Measurements from ENCODE around the gene ARFGAP1.

Gene ARFGAP1

GRCh38 chr20:63253438-63254231 lies 19.0 kb upstream of the ARFGAP1 start:
- peaks cover 17% of the 10 kb centered on the region for H3K27me3 ChIP-seq (ENCODE audit: control insufficient read depth, low read length)
- no peaks in the 10 kb centered on the region for H3K4me1 ChIP-seq (ENCODE audit: control insufficient read depth, low read length)
- peaks cover 6% of the 10 kb centered on the region; the same call in 1 of the 2 replicates for H4K20me1 ChIP-seq (ENCODE audit: control insufficient read depth, insufficient read depth, low read depth, low read length)
- H3K9me3 ChIP-seq (ENCODE audit: control insufficient read depth, insufficient read depth, low read length), result no peaks in the 10 kb centered on the region
- no peaks in the 10 kb centered on the region for H3F3A ChIP-seq (ENCODE audit: control insufficient read depth, insufficient read depth)
- H3K4me3 ChIP-seq (ENCODE audit: low read length), result no peak overlapping the region
- H3K36me3 ChIP-seq (ENCODE audit: control insufficient read depth, low read length), result no peaks in the 10 kb centered on the region
- H3K4me2 ChIP-seq (ENCODE audit: low read length), result no peak overlapping the region
- H3K79me2 ChIP-seq (ENCODE audit: control insufficient read depth, low read length), result no peaks in the 10 kb centered on the region
- no peaks in the 10 kb centered on the region for H3K9me2 ChIP-seq (replicated peaks; ENCODE audit: control insufficient read depth, low read length)
- H3K27ac ChIP-seq (ENCODE audit: low read depth, low read length), result no peak overlapping the region
- no peak for TF ChIP-seq EZH2phosphoT487 (IDR thresholded peaks at IDR 0.05; ENCODE audit: borderline replicate concordance, low read length)
- TF ChIP-seq CTCF (IDR thresholded peaks at IDR 0.05; ENCODE audit: low read depth, low read length, poor library complexity, severe bottlenecking), result no peak

- H3K27ac ChIP-seq (ENCODE audit: low read depth, low read length), result no peak within 1 kb of the TSS
- H3K4me2 ChIP-seq (ENCODE audit: low read length), result no peak within 1 kb of the TSS
- no peaks in the 10 kb centered on the region for H3K4me1 ChIP-seq (ENCODE audit: control insufficient read depth, low read length)
- no peak within 1 kb of the TSS for H3K4me3 ChIP-seq (ENCODE audit: low read length)
- no peaks in the 10 kb centered on the region for H3K9me2 ChIP-seq (replicated peaks; ENCODE audit: control insufficient read depth, low read length)
- H4K20me1 ChIP-seq (ENCODE audit: control insufficient read depth, insufficient read depth, low read depth, low read length), result peaks cover 6% of the 10 kb centered on the region; the same call in 1 of the 2 replicates
- H3K27me3 ChIP-seq (ENCODE audit: control insufficient read depth, low read length), result peaks cover 17% of the 10 kb centered on the region
- no peaks in the 10 kb centered on the region for H3K79me2 ChIP-seq (ENCODE audit: control insufficient read depth, low read length)
- no peaks in the 10 kb centered on the region for H3K9me3 ChIP-seq (ENCODE audit: control insufficient read depth, insufficient read depth, low read length)
- TF ChIP-seq EZH2phosphoT487 (IDR thresholded peaks at IDR 0.05; ENCODE audit: borderline replicate concordance, low read length) (no peak), CTCF (IDR thresholded peaks at IDR 0.05; ENCODE audit: low read depth, low read length, poor library complexity, severe bottlenecking) (no peak)
- no peaks in the 10 kb centered on the region for H3K36me3 ChIP-seq (ENCODE audit: control insufficient read depth, low read length)
- H3F3A ChIP-seq (ENCODE audit: control insufficient read depth, insufficient read depth), result no peaks in the 10 kb centered on the region
These were observed 18.4 kb upstream of the ARFGAP1 start, which contains the start of gene NKAIN4 for GRCh38 chr20:63254232-63254605. TSS of gene NKAIN4 (minus strand) at chr20:63254463. CDS start at chr20:63254450, 13 bp downstream.

GRCh38 chr20:63254606-63255384 lies 17.8 kb upstream of the ARFGAP1 start:
- Histone ChIP-seq H3K9me2 (replicated peaks; ENCODE audit: control insufficient read depth, low read length) (no peaks in the 10 kb centered on the region), H3K27me3 (ENCODE audit: control insufficient read depth, low read length) (peaks cover 17% of the 10 kb centered on the region), H3K4me3 (ENCODE audit: low read length) (no peak overlapping the region), H3K79me2 (ENCODE audit: control insufficient read depth, low read length) (no peaks in the 10 kb centered on the region), H4K20me1 (ENCODE audit: control insufficient read depth, insufficient read depth, low read depth, low read length) (peaks cover 6% of the 10 kb centered on the region; the same call in 1 of the 2 replicates), H3K4me1 (ENCODE audit: control insufficient read depth, low read length) (no peaks in the 10 kb centered on the region), H3K36me3 (ENCODE audit: control insufficient read depth, low read length) (no peaks in the 10 kb centered on the region), H3K27ac (ENCODE audit: low read depth, low read length) (no peak overlapping the region), H3K4me2 (ENCODE audit: low read length) (no peak overlapping the region), H3K9me3 (ENCODE audit: control insufficient read depth, insufficient read depth, low read length) (no peaks in the 10 kb centered on the region), H3F3A (ENCODE audit: control insufficient read depth, insufficient read depth) (no peaks in the 10 kb centered on the region)
- TF ChIP-seq EZH2phosphoT487 (IDR thresholded peaks at IDR 0.05; ENCODE audit: borderline replicate concordance, low read length) (no peak), CTCF (IDR thresholded peaks at IDR 0.05; ENCODE audit: low read depth, low read length, poor library complexity, severe bottlenecking) (no peak)

Measured in DOHH2 (cell line).